ENCODE results near the gene TOMM20. TPM values are rescaled to one million over a fixed set of nuclear protein-coding genes. Genes with fewer than 3 reads are reported as not detected.
A peak's percentile ranks its signal among the peaks of the same experiment; 100 is the strongest.
"Not testable (repeated sequence)": the region's sequence is repeated elsewhere in the genome, so short reads cannot be mapped to it uniquely, and the experiment has no call there.

TOMM20 gene
- total RNA-seq, 1 donor from 2014 or later, result 105 TPM

GRCh38 chr1:235107368-235108184, 21.1 kb downstream of the TOMM20 start:
- no peak overlapping the region for H3K4me3 Mint-ChIP-seq (ENCODE audit: low read depth)

GRCh38 chr1:235106457-235106856, 22.2 kb downstream of the TOMM20 start:
- H3K36me3 Mint-ChIP-seq (ENCODE audit: low read depth), result peaks cover 54% of the 10 kb centered on the region
- H3K27ac Mint-ChIP-seq, result peak overlapping the region; percentile 57
- no peak overlapping the region for H3K4me3 Mint-ChIP-seq (ENCODE audit: low read depth)
- DNase-seq (ENCODE audit: low spot score), result no peak
- no peaks in the 10 kb centered on the region for H3K27me3 Mint-ChIP-seq (ENCODE audit: low read depth)
- no peaks in the 10 kb centered on the region for H3K9me3 Mint-ChIP-seq
- H3K4me1 Mint-ChIP-seq (ENCODE audit: low read depth), result peaks cover 28% of the 10 kb centered on the region
- intact Hi-C loops (cut with micrococcal nuclease), result loop anchor here (10.0 kb wide), 2 partner anchors 138 to 398 kb away; partner anchors contain the start of gene B3GALNT2

More at GRCh38 chr1:235107368-235108184, 21.1 kb downstream of the TOMM20 start:
- peaks cover 60% of the 10 kb centered on the region for H3K36me3 Mint-ChIP-seq (ENCODE audit: low read depth)
- H3K27ac Mint-ChIP-seq, result peak overlapping the region; percentile 53
- DNase-seq (ENCODE audit: low spot score), result no peak
- intact Hi-C loops (cut with micrococcal nuclease), result loop anchor here (10.0 kb wide), 2 partner anchors 137 to 397 kb away; partner anchors contain the start of gene B3GALNT2
- H3K9me3 Mint-ChIP-seq, result no peaks in the 10 kb centered on the region
- H3K27me3 Mint-ChIP-seq (ENCODE audit: low read depth), result no peaks in the 10 kb centered on the region
- H3K4me1 Mint-ChIP-seq (ENCODE audit: low read depth), result peaks cover 28% of the 10 kb centered on the region

- H3K36me3 Mint-ChIP-seq (ENCODE audit: low read depth), result peaks cover 42% of the 10 kb centered on the region
- no peaks in the 10 kb centered on the region for H3K27me3 Mint-ChIP-seq (ENCODE audit: low read depth)
- H3K4me1 Mint-ChIP-seq (ENCODE audit: low read depth), result peaks cover 28% of the 10 kb centered on the region
- intact Hi-C loops (cut with micrococcal nuclease), result loop anchor here (1.0 to 10.0 kb wide), 5 partner anchors 21 to 617 kb away; partner anchors contain the start of gene B3GALNT2
- H3K4me3 Mint-ChIP-seq (ENCODE audit: low read depth), result peak overlapping the region; percentile 38
- peak overlapping the region; percentile 85 for H3K27ac Mint-ChIP-seq
- DNase-seq (ENCODE audit: low spot score), result no peak
- H3K9me3 Mint-ChIP-seq, result no peaks in the 10 kb centered on the region
Observed at GRCh38 chr1:235105051-235106043, 23.3 kb downstream of the TOMM20 start.

GRCh38 chr1:235102993-235103411, 25.6 kb downstream of the TOMM20 start:
- Mint-ChIP-seq H3K4me3 (ENCODE audit: low read depth) (no peak overlapping the region), H3K4me1 (ENCODE audit: low read depth) (peaks cover 24% of the 10 kb centered on the region)
- no peak for DNase-seq (ENCODE audit: low spot score)

GRCh38 chr1:235102259-235102582, 26.4 kb downstream of the TOMM20 start:
- no peak for DNase-seq (ENCODE audit: low spot score)
- Mint-ChIP-seq H3K4me3 (ENCODE audit: low read depth) (no peak overlapping the region), H3K4me1 (ENCODE audit: low read depth) (peaks cover 24% of the 10 kb centered on the region), H3K27ac (no peak overlapping the region), H3K27me3 (ENCODE audit: low read depth) (no peaks in the 10 kb centered on the region), H3K36me3 (ENCODE audit: low read depth) (peaks cover 12% of the 10 kb centered on the region), H3K9me3 (no peaks in the 10 kb centered on the region)
- intact Hi-C loops (cut with micrococcal nuclease), result loop anchor here (10.0 kb wide), 2 partner anchors 143 to 403 kb away; partner anchors contain the start of gene B3GALNT2

More at GRCh38 chr1:235102993-235103411, 25.6 kb downstream of the TOMM20 start:
- intact Hi-C loops (cut with micrococcal nuclease), result loop anchor here (10.0 kb wide), 2 partner anchors 142 to 402 kb away; partner anchors contain the start of gene B3GALNT2
- H3K9me3 Mint-ChIP-seq, result no peaks in the 10 kb centered on the region
- peaks cover 20% of the 10 kb centered on the region for H3K36me3 Mint-ChIP-seq (ENCODE audit: low read depth)
- no peaks in the 10 kb centered on the region for H3K27me3 Mint-ChIP-seq (ENCODE audit: low read depth)
- H3K27ac Mint-ChIP-seq, result no peak overlapping the region

- DNase-seq (ENCODE audit: low spot score), result no peak
- Mint-ChIP-seq H3K27ac (no peak overlapping the region), H3K27me3 (ENCODE audit: low read depth) (no peaks in the 10 kb centered on the region), H3K4me1 (ENCODE audit: low read depth) (peaks cover 21% of the 10 kb centered on the region), H3K9me3 (no peaks in the 10 kb centered on the region), H3K36me3 (ENCODE audit: low read depth) (peaks cover 7% of the 10 kb centered on the region), H3K4me3 (ENCODE audit: low read depth) (no peak overlapping the region)
- intact Hi-C loops (cut with micrococcal nuclease), result loop anchor here (10.0 kb wide), 2 partner anchors 143 to 403 kb away; partner anchors contain the start of gene B3GALNT2
Observed at GRCh38 chr1:235101558-235102258, 26.9 kb downstream of the TOMM20 start.

GRCh38 chr1:235100194-235100772, 28.4 kb downstream of the TOMM20 start:
- H3K36me3 Mint-ChIP-seq (ENCODE audit: low read depth), result peaks cover 2% of the 10 kb centered on the region
- intact Hi-C loops (cut with micrococcal nuclease), result loop anchor here (10.0 kb wide), 2 partner anchors 145 to 405 kb away; partner anchors contain the start of gene B3GALNT2
- H3K9me3 Mint-ChIP-seq, result no peaks in the 10 kb centered on the region
- H3K4me3 Mint-ChIP-seq (ENCODE audit: low read depth), result no peak overlapping the region
- DNase-seq (ENCODE audit: low spot score), result no peak
- H3K27ac Mint-ChIP-seq, result no peak overlapping the region
- peaks cover 1% of the 10 kb centered on the region for H3K27me3 Mint-ChIP-seq (ENCODE audit: low read depth)
- H3K4me1 Mint-ChIP-seq (ENCODE audit: low read depth), result peaks cover 19% of the 10 kb centered on the region

- H3K27ac Mint-ChIP-seq, result no peak overlapping the region
- peaks cover 8% of the 10 kb centered on the region for H3K4me1 Mint-ChIP-seq (ENCODE audit: low read depth)
- H3K36me3 Mint-ChIP-seq (ENCODE audit: low read depth), result no peaks in the 10 kb centered on the region
- peaks cover 1% of the 10 kb centered on the region for H3K27me3 Mint-ChIP-seq (ENCODE audit: low read depth)
- H3K9me3 Mint-ChIP-seq, result no peaks in the 10 kb centered on the region
- intact Hi-C loops (cut with micrococcal nuclease), result no loop called here
- H3K4me3 Mint-ChIP-seq (ENCODE audit: low read depth), result no peak overlapping the region
- no peak for DNase-seq (ENCODE audit: low spot score)
Observed at GRCh38 chr1:235098991-235099390, 29.6 kb downstream of the TOMM20 start.

GRCh38 chr1:235098547-235098946, 30.1 kb downstream of the TOMM20 start:
- peaks cover 8% of the 10 kb centered on the region for H3K4me1 Mint-ChIP-seq (ENCODE audit: low read depth)
- intact Hi-C loops (cut with micrococcal nuclease), result no loop called here
- H3K36me3 Mint-ChIP-seq (ENCODE audit: low read depth), result no peaks in the 10 kb centered on the region
- no peak overlapping the region for H3K4me3 Mint-ChIP-seq (ENCODE audit: low read depth)
- H3K27ac Mint-ChIP-seq, result no peak overlapping the region
- no peaks in the 10 kb centered on the region for H3K9me3 Mint-ChIP-seq
- H3K27me3 Mint-ChIP-seq (ENCODE audit: low read depth), result peaks cover 1% of the 10 kb centered on the region
- DNase-seq (ENCODE audit: low spot score), result no peak

GRCh38 chr1:235097501-235097900, 31.1 kb downstream of the TOMM20 start:
- H3K27ac Mint-ChIP-seq; H3K36me3 Mint-ChIP-seq (ENCODE audit: low read depth); H3K27me3 Mint-ChIP-seq (ENCODE audit: low read depth); H3K9me3 Mint-ChIP-seq; H3K4me1 Mint-ChIP-seq (ENCODE audit: low read depth); intact Hi-C loops (cut with micrococcal nuclease); DNase-seq (ENCODE audit: low spot score); H3K4me3 Mint-ChIP-seq (ENCODE audit: low read depth): not testable (repeated sequence)

- no peak for DNase-seq (ENCODE audit: low spot score)
- H3K4me3 Mint-ChIP-seq (ENCODE audit: low read depth), result no peak overlapping the region
- peaks cover 6% of the 10 kb centered on the region for H3K4me1 Mint-ChIP-seq (ENCODE audit: low read depth)
- H3K27me3 Mint-ChIP-seq (ENCODE audit: low read depth), result peaks cover 1% of the 10 kb centered on the region
- H3K27ac Mint-ChIP-seq, result no peak overlapping the region
- H3K36me3 Mint-ChIP-seq (ENCODE audit: low read depth), result no peaks in the 10 kb centered on the region
- no peaks in the 10 kb centered on the region for H3K9me3 Mint-ChIP-seq
- intact Hi-C loops (cut with micrococcal nuclease), result no loop called here
Observed at GRCh38 chr1:235095938-235096562, 32.6 kb downstream of the TOMM20 start.

Data from activated T-helper 2 cell treated with anti-CD3 and anti-CD28 coated beads, Interferon-gamma antibody, Interleukin-2, Interleukin-4, amounts not matched to agents 10 μg/mL and 5 μg/mL and 100 μg/mL, durations not matched to agents 14 hours and 24 hours and 36 hours (primary cell).